Right renal cortex interstitium (tissue), 3 donors: ENCODE data around the gene TMED7. TPM values are rescaled to one million over a fixed set of nuclear protein-coding genes. Genes with fewer than 3 reads are reported as not detected.

Source experiments
- DNase-seq, 3 donors: peaks; one replicate each; pipeline ENCODE4 v3.0.0-alpha.2; 2013; ENCODE audit warnings: low read depth in 3 of 3, low spot score in 2 of 3
- polyA plus RNA-seq, 3 donors: library from polyadenylated mRNA; unstranded; fragments of 120-200 nt; gene quantifications; one replicate each; pipeline ENCODE4 v1.2.1, GENCODE V29; 2013; ENCODE audit not compliant: insufficient read length in 3 of 3

Gene TMED7
- polyA plus RNA-seq, 3 donors: 103 to 106 (median 103) TPM

DNA sequence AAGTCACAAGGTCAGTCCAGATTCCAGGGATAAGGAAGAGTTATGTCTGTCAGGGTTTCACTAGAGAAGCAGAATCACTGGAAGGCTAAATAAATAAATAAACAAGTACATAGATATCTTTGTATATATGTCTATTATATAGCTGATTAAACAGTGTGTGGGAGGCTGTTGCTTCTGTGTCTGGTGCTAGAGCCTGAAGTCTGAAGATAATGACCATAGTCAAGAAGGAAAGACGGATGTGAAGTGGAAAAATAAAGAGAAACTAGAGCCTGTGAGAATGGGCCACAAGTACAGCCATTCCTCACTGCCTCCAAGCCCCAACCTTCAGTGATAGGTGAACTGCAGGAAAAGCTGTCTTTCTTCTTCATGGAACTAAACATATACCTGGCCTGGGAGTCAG is 4.1 kb upstream of the TMED7 start:
- DNase-seq: no peak

DNA sequence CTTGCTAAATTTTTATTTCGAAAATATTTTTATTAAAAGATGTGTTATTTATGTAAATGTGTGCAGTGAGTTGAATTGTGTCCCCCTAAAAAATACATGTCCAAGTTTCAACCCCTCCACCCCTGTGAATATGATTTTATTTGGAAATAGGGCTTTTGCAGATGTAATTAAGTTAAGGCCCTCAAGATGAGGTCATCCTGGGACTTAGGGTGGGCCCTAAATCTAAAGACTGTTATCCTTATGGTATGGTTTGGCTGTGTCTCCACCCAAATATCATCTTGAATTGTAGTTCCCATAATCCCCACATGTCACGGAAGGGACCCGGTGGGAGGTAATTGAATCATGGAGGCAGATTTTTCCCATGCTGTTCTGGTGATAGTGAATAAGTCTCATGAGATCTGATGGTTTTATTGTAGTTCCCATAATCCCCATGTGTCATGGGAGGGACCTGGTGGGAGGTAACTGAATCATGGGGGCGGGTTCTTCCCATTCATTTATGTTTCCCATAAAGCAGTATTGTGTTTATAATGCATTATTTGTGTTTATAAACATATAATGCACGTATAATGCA is 1.5 kb upstream of the TMED7 start:
- DNase-seq: no peak

DNA sequence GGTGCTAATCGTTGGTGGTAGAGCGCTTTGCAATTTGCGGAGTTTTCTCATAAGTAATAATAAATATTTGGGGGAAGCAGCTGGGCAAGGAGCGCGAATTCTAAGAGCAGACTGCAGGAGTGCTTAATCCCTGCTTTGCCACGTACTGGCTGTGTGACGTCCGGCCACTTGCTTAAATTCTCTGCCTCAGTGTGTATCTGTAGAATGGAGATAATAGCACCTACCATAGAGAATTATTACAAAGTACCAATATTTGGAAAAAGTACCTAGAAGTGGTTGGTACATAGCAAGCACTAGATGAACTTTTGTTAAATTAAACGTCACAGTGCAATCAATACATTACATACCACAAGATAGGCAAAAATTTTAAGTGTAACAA is 598 bp upstream of the TMED7 start:
- peak in 2 of 3 donors; percentile 19 to 38 for DNase-seq

DNA sequence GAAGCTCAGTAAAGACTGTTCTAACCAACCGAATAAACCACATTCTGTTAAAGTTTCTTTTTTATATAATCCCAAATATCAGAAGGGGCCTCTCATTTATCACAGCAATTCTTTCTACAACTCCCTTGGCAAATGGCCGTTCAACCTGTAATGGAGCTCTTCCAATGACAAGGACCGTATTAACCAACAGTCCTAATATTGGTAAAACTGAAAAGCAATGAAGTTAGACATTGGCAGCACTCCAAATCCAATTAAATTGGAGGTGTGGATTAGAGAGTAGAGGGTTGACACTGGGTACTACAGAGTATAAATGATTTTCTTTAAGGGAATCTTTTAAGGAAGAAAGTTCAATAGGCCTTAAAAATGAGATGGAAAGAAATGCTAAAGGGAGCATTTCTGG is 842 bp downstream of the TMED7 start:
- no peak for DNase-seq

DNA sequence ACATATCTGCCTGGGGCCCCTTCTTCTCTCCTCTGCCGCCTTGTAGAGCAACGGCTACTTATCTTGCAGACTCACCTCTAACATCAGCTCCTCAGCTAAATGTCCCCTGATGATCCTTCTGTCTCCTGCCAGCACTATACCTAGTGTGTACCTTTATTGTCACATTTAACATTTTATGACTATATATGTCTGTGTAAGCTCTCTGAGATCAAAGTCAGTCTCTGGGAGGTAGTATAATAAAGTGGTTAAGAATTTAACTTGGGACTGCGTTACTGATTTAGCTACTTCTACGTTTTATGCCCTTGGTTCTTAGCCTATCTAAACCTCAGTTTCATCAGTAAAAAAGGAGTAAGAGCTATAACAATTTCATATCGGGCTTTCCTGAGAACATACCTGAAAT is 2.2 kb downstream of the TMED7 start:
- DNase-seq: no peak

DNA sequence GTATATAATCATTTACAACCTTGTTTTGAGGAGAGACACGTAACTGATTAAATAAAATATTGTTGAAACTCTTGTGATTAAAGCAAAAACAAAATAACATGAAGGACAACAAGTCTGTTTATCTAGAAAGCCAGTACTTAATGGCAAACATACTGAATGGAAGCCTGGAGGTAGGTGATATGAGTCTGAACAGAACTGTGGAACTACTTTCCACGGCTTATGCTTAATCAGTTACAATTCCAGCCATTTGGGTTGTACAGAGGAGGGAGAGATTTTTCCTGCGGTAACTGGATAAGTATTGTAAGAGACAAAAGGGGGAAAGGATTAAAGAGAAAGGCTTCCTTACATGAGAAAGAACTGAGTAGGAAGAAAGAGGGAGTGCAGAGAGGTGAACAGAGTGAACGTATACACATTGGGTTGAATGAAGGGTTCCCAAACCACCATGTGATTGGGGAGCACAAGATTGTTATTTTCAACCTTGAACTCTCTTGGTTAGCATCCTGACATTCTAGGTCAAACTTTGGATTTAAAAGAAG is 4.4 kb downstream of the TMED7 start:
- no peak for DNase-seq

DNA sequence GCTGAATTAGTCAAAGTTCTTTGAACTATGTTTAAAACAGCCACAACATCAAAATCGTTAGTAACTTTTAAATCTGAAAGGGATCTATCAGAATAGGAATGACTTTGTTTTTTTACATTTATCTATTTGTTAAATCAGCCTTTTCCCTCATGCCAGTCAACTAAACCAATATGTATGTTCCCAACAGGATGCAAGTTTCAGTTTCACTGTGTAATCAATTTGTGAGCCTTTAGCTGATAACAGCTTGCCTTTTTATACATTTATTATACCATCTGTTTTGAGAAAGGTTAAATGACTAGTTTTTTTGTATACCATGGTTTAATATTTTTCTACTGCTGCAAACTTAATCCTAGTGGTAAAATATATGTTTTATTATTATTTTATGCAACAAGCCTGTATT is 8.9 kb downstream of the TMED7 start:
- DNase-seq: no peak

DNA sequence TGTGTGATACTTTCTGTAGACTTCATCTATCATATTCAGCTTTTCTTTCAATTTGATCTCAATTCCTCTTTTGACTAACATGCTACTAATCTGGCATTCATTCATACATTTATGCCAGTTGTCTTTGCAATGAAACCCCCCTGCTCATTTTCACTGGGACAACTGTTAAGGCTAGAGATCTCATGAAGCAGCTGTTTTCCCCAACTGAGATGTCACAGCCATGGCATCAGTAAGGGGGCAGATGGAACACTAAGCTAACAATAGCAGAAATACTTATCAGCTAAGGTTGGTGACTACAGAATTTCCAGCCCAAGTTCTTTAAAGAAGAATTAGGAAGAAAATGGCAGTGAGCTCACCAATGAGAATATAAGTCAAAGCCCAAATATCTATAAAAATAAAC is 9.4 kb downstream of the TMED7 start:
- no peak for DNase-seq

DNA sequence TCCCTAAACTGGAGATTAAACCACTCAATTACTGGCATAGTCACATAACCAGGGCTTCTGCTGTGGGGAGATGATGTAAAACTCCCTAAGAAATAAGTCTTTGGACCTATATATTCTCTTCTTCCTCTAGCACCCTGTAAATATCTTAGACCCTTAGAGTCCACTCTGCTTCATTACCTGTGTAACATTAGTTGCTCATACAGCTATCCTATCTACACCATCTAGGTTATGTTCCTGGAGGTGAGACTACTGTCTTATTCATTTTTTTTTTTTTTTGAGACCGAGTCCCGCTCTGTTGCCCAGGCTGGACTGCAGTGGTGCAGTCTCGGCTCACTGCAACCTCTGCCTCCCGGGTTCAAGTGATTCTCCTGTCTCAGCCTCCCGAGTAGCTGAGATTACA is 14.0 kb downstream of the TMED7 start:
- no peak for DNase-seq

DNA sequence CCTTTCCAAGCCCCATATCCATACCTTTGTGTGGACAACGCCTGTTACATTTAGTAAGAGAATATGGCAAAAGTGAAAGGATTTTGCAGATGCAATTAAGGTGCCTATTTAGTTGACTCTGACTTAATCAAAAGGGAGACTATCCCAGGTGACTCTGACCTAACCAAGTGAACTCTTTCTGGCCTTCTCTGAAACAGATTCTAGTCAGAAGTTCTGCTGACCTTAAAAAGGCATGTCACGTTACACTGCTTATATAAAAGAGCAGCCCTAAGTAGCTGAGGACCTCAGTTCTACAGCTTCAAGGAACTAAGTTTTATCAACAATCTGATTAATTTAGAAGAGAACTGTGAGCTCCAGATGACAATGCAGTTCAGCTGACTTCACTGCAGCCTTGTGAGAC is 17.9 kb downstream of the TMED7 start:
- DNase-seq: no peak

DNA sequence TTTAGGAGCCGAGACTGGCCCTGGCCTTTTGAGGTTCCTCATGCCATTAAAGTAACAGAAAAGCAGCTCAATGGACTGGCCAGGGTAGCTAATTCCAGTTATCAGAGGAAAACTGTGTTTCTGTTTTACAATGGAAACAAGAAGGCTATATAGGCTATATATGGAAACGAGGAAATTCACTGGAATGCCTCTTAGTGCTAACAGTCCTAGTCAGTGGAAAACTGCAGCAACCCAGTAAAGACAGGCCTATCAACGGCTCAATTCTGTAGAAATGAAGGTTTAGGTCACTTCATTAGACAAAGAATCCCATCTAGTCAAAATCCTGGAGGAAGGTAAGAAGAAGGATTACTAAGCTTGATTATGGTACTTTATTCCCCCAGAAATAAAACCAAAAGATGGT is 20.4 kb downstream of the TMED7 start:
- DNase-seq: no peak

DNA sequence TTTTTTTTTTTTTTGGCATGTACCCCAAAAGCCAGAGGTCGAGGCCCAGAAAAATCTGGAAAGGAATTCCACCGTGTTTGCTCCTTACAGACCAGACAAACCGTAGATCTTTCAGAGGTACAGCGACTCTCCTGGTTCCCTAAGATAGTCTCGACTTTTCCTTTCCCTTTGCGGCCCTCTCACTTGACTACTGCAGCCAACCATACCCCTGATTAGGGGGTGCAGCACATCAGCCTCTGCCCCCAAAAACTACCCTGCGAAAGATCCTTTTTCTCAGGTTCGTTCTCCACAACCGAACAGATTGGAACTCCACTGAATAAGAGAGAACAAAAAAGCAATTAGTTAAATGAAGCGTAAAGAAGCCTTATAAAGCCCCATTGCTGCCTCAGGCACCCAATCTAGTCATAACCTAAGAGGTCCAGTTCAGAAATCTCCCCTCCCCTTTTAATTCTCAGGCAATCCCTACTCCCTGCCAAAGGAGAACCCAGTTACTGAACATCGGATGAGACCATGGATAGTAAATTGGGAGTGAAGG is 23.2 kb downstream of the TMED7 start:
- DNase-seq: peak in 1 of 3 donors; percentile 33

DNA sequence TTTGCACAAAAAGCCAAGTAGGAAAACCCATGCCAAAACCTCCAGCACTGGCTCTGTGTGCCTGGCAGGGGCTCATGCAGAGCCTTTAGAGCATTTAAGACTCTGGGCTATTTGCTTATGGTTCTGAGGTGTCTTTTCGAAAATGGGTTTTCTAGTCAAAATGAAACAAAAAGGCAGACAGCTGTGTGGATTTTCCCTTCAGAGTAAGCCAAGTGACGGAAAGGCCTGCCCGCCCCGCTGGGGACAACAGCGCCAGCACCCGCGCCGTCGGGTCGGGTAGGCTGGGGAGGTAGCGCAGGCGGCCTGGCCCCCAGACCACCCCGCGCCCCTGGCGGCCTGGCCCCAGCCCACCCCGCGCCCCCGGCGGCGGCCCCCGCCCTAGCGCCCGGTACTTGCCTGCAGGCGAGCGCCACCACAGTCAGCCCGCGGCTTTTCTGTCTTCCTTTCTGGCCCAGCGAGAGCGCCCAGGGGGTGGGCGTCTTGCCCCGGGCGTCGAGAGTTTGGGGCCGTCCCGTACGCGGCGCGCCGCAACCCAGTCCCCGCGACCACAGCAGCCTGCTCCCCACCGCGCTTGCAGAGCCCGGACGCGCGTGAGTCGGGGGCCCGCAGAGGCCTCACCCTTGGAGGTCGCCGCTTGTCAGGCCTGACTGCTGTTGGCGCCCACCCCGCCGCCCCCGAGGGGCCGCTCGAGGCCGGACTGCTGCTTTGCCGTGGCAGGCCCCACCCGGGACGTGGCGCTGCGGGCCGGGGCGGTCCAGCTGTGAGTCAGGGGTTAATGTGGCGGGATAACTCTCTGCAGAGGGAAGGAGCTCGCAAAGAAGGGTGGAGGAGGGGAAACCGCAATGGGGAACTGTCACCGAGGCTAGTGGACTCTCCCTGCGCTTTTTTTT is 23.9 kb downstream of the TMED7 start, which contains the start of gene TICAM2:
TICAM2 (minus strand) TSS at position 779 of the 890 bp plus-strand sequence. CDS start 21,223 bp downstream, outside the sequence.
- DNase-seq: no peak

DNA sequence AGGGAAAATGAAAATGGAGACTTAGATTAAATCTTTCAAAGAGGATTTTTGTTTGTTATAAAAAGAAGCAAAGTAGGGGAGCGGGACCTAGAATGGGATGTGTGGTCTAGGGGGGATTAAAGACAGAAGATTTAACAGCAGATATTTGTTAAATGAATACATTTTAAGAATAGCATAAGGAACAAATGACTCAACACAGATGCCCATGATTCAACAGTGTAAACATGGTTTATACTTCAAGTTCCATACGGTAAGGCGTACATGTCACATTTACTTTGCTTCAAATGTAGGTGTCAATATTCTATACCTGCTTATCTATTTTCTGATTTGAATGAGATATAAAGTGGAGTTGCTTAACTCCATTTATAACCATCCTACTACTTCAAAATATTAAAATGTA is 25.1 kb downstream of the TMED7 start:
- DNase-seq: no peak

DNA sequence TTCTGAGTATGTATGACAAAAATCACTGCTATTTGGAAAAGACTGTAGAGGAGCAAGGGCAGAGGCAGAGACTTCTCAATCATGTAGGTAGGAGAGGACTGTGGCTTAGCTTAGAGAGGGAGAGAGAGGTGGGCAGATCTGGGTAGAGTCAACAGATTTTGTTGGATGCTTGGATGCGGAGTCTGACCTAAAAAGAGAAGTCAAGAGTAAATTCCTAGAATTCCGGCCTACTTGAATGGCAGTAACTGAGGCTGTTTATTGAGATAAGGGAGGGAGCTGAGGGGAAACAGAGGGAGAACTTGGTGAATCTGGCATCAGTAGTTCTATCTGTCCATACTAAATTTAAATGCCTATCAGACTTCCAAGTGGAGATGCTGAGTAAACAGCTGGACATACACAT is 25.9 kb downstream of the TMED7 start:
- no peak for DNase-seq

DNA sequence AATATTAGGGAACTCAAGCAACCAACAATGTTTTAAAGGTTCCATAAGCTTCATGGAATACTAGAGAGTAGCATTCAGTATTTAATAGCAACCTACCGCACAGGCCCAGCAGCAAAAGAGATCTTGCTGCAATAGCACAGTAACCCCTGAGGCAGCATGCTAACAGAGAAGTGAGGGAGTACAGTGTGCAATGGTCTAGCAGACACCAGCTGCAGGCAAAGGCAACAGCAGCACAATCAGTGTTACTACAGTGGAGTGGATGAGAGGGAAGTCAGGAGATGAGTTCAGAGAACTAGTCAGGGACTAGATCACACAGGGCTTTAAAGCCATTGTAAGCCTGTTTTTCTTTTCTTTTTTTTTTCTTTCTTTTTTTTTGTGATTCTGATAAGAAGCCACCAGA is 26.3 kb downstream of the TMED7 start:
- DNase-seq: no peak

DNA sequence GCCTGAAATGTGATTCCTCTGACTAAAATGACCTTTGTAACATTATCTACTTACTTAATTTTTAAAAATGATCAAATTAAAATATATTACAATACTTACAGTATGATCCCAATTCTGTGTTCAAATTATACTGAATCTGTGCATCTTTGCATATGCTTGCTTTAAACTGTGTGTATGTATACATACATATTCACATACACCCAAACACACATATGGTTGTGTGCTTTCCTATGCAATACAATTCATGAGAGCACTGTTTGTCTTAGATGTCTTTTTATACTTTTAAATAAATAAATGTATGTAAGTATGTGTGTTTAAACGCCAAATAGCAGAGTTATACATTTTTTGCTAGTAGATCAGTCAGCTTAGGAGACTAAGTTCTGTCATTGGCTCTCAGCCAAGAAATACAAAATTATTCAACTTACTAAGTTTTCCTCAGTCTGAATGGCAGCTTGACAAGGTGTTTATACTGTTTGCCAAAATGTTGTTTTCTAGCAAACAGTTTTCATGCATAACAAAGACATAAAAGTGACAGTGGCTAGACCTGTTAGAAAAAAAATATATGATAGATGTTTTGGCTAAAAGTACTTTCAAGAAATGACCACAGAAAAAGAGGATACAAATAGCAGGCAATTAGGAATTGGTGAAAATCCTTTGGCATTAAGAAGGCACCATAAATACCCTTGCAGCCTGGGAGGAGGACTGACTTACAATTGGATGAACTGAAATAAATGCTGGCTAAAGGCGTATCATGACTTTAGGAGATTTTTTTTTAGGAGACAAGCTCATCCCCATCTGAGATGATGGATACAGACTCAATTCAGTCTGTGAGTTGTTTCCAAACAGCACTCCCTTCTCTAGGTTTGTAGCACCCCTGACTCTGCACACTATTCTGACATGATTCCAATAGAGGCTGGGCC is 31.4 kb downstream of the TMED7 start:
- no peak for DNase-seq

DNA sequence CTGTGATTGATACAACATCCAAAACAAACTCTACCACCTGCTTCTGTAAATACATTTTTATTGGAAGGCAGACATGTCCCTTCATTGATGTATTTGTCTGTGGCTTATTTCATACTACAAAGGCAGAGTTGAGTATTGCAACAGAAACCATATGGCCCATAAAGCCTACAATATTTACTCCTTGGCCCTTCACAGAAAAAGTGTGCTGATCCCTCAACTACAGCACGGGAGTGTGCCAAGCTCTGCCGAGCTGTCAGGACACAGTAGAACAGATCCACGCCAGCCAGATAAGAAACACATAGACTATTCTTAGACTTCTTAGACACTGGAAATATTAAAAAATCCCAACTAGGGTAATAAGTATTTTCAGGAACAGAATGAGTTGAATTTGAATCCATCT is 36.8 kb downstream of the TMED7 start:
- no peak for DNase-seq

DNA sequence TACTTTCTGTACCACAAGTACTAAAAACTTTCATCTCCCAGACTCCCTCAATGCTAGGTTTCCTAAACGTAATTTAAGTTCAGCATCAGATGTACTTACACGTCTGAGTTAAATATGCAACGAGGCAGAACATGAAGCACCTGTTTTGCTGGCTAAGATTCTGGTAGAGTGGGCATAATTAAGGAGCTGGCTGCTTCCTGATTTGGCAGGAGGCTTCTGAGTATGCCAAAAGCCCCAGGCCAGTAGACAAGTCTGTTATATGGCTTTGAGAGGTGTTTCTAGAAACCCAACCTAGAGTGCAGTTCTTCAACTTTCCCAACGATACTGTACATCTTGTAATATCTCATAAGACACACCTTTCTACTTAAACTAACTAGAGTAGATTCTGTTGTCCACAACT is 37.2 kb downstream of the TMED7 start:
- no peak for DNase-seq

DNA sequence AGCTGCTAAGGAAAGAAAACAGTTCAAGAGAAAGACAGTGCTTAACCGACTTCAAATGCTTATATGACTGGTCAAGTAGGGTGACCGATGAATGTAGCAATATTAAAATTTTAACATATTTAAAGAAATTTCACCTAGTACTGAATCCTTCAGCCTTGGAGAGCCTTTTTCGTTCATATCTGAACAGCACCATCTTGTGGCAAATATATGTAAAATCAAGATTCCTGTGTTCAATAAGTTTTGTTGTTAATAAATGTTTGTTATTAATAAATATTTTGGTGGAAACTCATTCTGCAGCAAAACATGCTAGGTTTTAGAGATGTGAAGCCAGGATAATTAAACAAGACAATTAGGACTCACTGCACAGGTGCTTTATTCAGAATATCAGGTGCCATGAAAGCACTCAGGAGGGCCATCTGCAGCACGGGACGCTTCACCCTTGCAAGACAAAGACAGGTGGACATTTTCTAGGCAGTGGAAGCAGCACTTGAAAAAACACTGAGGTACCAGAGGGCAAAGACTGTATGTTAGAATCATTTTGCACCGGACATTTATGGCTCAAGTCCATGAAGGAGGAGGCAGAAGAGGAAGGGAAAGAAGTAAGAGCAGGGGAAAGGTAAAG is 39.2 kb downstream of the TMED7 start:
- no peak for DNase-seq
